Measurements from ENCODE around the gene GPR65.
"Not testable (repeated sequence)": the region's sequence is repeated elsewhere in the genome, so short reads cannot be mapped to it uniquely, and the experiment has no call there.

Gene GPR65

GRCh38 chr14:88005978-88006851 lies 1.3 kb downstream of the GPR65 start:
- DNase-seq: peak; percentile 18 to 94 (median 52)

GRCh38 chr14:88007608-88008007 lies 2.7 kb downstream of the GPR65 start:
- no peak for DNase-seq

GRCh38 chr14:88008039-88008742 lies 3.3 kb downstream of the GPR65 start:
- DNase-seq: no peak

GRCh38 chr14:88009486-88009885 lies 4.6 kb downstream of the GPR65 start:
- no peak for DNase-seq

GRCh38 chr14:88010331-88010730 lies 5.4 kb downstream of the GPR65 start:
- no peak for DNase-seq

- DNase-seq: no peak
Measured at GRCh38 chr14:88012495-88012894, 7.6 kb downstream of the GPR65 start.

- DNase-seq: peak in 2 of 5 donors; percentile 4 to 16
Measured at GRCh38 chr14:88013750-88014349, 8.9 kb downstream of the GPR65 start.

- no peak for DNase-seq
Measured at GRCh38 chr14:88016768-88017167, 11.8 kb downstream of the GPR65 start.

- DNase-seq: no peak
Measured at GRCh38 chr14:88017535-88017934, 12.6 kb downstream of the GPR65 start.

GRCh38 chr14:88023658-88024187 lies 18.8 kb downstream of the GPR65 start:
- no peak for DNase-seq

GRCh38 chr14:88024252-88025086 lies 19.5 kb downstream of the GPR65 start:
- DNase-seq: not testable (repeated sequence)

- no peak for DNase-seq
Measured at GRCh38 chr14:88025313-88025712, 20.4 kb downstream of the GPR65 start.

GRCh38 chr14:88026890-88027289 lies 22.0 kb downstream of the GPR65 start:
- DNase-seq: peak in 1 of 5 donors; percentile 26

GRCh38 chr14:88029500-88029899 lies 24.6 kb downstream of the GPR65 start:
- no peak for DNase-seq

GRCh38 chr14:88030079-88030478 lies 25.1 kb downstream of the GPR65 start:
- DNase-seq: no peak

- DNase-seq: no peak
Measured at GRCh38 chr14:88030892-88031291, 26.0 kb downstream of the GPR65 start.

- no peak for DNase-seq
Measured at GRCh38 chr14:88032373-88032772, 27.4 kb downstream of the GPR65 start.

- DNase-seq: no peak
Measured at GRCh38 chr14:88034076-88034475, 29.1 kb downstream of the GPR65 start.

GRCh38 chr14:88036422-88036821 lies 31.5 kb downstream of the GPR65 start:
- DNase-seq: no peak

GRCh38 chr14:88037325-88037724 lies 32.4 kb downstream of the GPR65 start:
- DNase-seq: no peak

GRCh38 chr14:88039197-88039596 lies 34.3 kb downstream of the GPR65 start:
- no peak for DNase-seq

- no peak for DNase-seq
Measured at GRCh38 chr14:88040146-88040545, 35.2 kb downstream of the GPR65 start.
